ENCODE measurements around the gene MLIP.

The MLIP gene

GRCh38 chr6:54109586-54109985 is 1.7 kb upstream of the MLIP start:
- Histone ChIP-seq H3K4me3 (ENCODE audit: low read length in 2 of 2) (no peak overlapping the region), H3K27ac (ENCODE audit: low read length) (no peak overlapping the region), H3K36me3 (ENCODE audit: control insufficient read depth in 2 of 2, insufficient read depth in 2 of 2, low read length in 2 of 2) (no peaks in the 10 kb centered on the region), H3K4me1 (ENCODE audit: control insufficient read depth, insufficient read depth, low read length) (no peaks in the 10 kb centered on the region), H3K9ac (ENCODE audit: low read length in 2 of 2) (no peak overlapping the region), H3K27me3 (ENCODE audit: control insufficient read depth in 1 of 2, insufficient read depth in 2 of 2, low read length in 2 of 2) (no peaks in the 10 kb centered on the region), H3K9me3 (ENCODE audit: control insufficient read depth in 2 of 2, low read length in 2 of 2) (no peaks in the 10 kb centered on the region)

DNA sequence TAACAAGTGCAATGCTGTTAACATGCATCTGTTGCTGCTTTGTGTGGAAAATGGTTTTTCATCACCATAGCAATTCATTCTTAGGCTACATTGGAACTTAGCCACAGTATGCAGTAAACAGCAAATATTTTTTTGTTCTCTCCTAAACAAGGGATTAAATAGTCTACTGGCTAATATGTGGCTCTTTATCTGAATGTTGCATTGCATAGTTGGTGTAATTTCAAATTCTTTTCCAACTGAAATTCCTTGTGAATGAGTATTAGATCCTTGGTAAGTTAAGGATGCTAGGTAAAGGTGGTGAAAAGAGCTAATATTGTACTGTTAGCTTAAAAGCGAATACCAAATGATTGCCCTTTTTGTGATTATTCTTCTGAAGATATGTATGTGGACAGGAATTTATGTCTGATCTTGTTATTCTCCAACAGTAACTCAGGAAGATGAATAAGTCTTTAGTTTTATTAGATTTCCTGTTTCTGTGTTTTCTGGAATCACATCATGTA is 958 bp downstream of the MLIP start:
- Histone ChIP-seq H3K27me3 (ENCODE audit: control insufficient read depth in 1 of 2, insufficient read depth in 2 of 2, low read length in 2 of 2) (no peaks in the 10 kb centered on the region), H3K36me3 (ENCODE audit: control insufficient read depth in 2 of 2, insufficient read depth in 2 of 2, low read length in 2 of 2) (no peaks in the 10 kb centered on the region), H3K9me3 (ENCODE audit: control insufficient read depth in 2 of 2, low read length in 2 of 2) (no peaks in the 10 kb centered on the region), H3K9ac (ENCODE audit: low read length in 2 of 2) (no peak overlapping the region), H3K27ac (ENCODE audit: low read length) (no peak overlapping the region), H3K4me1 (ENCODE audit: control insufficient read depth, insufficient read depth, low read length) (no peaks in the 10 kb centered on the region), H3K4me3 (ENCODE audit: low read length in 2 of 2) (no peak overlapping the region)

DNA sequence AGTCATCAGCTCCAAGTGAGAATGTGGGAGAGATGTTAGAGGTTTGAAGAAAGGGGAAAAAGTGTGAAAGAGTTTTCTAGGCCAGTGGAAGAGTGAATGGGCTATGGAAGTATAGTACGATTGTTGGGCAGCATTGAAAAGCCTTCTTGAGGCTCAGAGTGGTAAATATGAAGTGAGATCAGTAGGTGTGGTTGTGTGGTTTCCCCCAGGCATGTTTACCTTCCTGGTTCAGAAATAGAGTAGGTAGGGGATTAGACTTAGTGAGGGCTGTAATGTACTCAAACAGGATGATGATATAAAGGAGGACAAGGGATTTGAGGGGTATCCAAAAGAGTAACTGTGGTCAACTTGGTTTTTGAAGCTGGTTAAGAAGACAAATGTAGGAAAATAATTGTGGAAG is 3.7 kb downstream of the MLIP start:
- Histone ChIP-seq H3K9ac (ENCODE audit: low read length in 2 of 2) (no peak overlapping the region), H3K27ac (ENCODE audit: low read length) (no peak overlapping the region), H3K9me3 (ENCODE audit: control insufficient read depth in 2 of 2, low read length in 2 of 2) (no peaks in the 10 kb centered on the region), H3K4me1 (ENCODE audit: control insufficient read depth, insufficient read depth, low read length) (no peaks in the 10 kb centered on the region), H3K27me3 (ENCODE audit: control insufficient read depth in 1 of 2, insufficient read depth in 2 of 2, low read length in 2 of 2) (no peaks in the 10 kb centered on the region), H3K36me3 (ENCODE audit: control insufficient read depth in 2 of 2, insufficient read depth in 2 of 2, low read length in 2 of 2) (no peaks in the 10 kb centered on the region), H3K4me3 (ENCODE audit: low read length in 2 of 2) (no peak overlapping the region)

- no peaks in the 10 kb centered on the region for H3K27me3 ChIP-seq (ENCODE audit: control insufficient read depth in 1 of 2, insufficient read depth in 2 of 2, low read length in 2 of 2)
- no peak overlapping the region for H3K9ac ChIP-seq (ENCODE audit: low read length in 2 of 2)
- no peak overlapping the region for H3K27ac ChIP-seq (ENCODE audit: low read length)
- no peaks in the 10 kb centered on the region for H3K9me3 ChIP-seq (ENCODE audit: control insufficient read depth in 2 of 2, low read length in 2 of 2)
- H3K4me3 ChIP-seq (ENCODE audit: low read length in 2 of 2) = no peak overlapping the region
- H3K36me3 ChIP-seq (ENCODE audit: control insufficient read depth in 2 of 2, insufficient read depth in 2 of 2, low read length in 2 of 2) = no peaks in the 10 kb centered on the region
- H3K4me1 ChIP-seq (ENCODE audit: control insufficient read depth, insufficient read depth, low read length) = no peaks in the 10 kb centered on the region
Measured at GRCh38 chr6:54115966-54116365, 4.7 kb downstream of the MLIP start.

- Histone ChIP-seq H3K4me3 (ENCODE audit: low read length in 2 of 2) (no peak overlapping the region), H3K27ac (ENCODE audit: low read length) (no peak overlapping the region), H3K9ac (ENCODE audit: low read length in 2 of 2) (no peak overlapping the region), H3K27me3 (ENCODE audit: control insufficient read depth in 1 of 2, insufficient read depth in 2 of 2, low read length in 2 of 2) (no peaks in the 10 kb centered on the region), H3K36me3 (ENCODE audit: control insufficient read depth in 2 of 2, insufficient read depth in 2 of 2, low read length in 2 of 2) (no peaks in the 10 kb centered on the region), H3K9me3 (ENCODE audit: control insufficient read depth in 2 of 2, low read length in 2 of 2) (no peaks in the 10 kb centered on the region), H3K4me1 (ENCODE audit: control insufficient read depth, insufficient read depth, low read length) (no peaks in the 10 kb centered on the region)
Measured at GRCh38 chr6:54118117-54118516, 6.9 kb downstream of the MLIP start.

DNA sequence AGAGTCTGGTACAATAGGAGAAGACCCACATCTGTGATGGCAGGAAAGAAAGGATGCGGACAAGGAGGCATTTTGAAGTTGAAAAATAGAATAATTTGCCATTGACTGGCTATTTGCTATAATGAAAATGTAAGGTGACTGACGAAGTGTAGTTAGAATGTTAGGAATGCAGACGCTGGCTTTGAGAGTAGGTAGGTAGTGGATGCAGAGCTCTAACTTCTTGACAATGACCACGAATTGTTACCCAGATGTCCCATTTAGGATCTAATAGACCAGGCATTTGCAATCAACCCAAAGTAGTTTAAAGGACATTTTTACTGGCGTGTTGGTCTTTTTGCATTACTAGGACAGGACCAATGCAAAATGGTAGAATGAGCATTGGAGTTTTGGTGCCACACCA is 14.2 kb downstream of the MLIP start:
- Histone ChIP-seq H3K9ac (ENCODE audit: low read length in 2 of 2) (no peak overlapping the region), H3K4me3 (ENCODE audit: low read length in 2 of 2) (no peak overlapping the region), H3K27me3 (ENCODE audit: control insufficient read depth in 1 of 2, insufficient read depth in 2 of 2, low read length in 2 of 2) (no peaks in the 10 kb centered on the region), H3K4me1 (ENCODE audit: control insufficient read depth, insufficient read depth, low read length) (no peaks in the 10 kb centered on the region), H3K9me3 (ENCODE audit: control insufficient read depth in 2 of 2, low read length in 2 of 2) (no peaks in the 10 kb centered on the region), H3K27ac (ENCODE audit: low read length) (no peak overlapping the region), H3K36me3 (ENCODE audit: control insufficient read depth in 2 of 2, insufficient read depth in 2 of 2, low read length in 2 of 2) (no peaks in the 10 kb centered on the region)

- Histone ChIP-seq H3K4me3 (ENCODE audit: low read length in 2 of 2) (no peak overlapping the region), H3K27ac (ENCODE audit: low read length) (no peak overlapping the region), H3K9me3 (ENCODE audit: control insufficient read depth in 2 of 2, low read length in 2 of 2) (no peaks in the 10 kb centered on the region), H3K9ac (ENCODE audit: low read length in 2 of 2) (no peak overlapping the region), H3K36me3 (ENCODE audit: control insufficient read depth in 2 of 2, insufficient read depth in 2 of 2, low read length in 2 of 2) (no peaks in the 10 kb centered on the region), H3K27me3 (ENCODE audit: control insufficient read depth in 1 of 2, insufficient read depth in 2 of 2, low read length in 2 of 2) (no peaks in the 10 kb centered on the region), H3K4me1 (ENCODE audit: control insufficient read depth, insufficient read depth, low read length) (no peaks in the 10 kb centered on the region)
Measured at GRCh38 chr6:54130179-54130578, 18.9 kb downstream of the MLIP start.

- H3K27ac ChIP-seq (ENCODE audit: low read length) = no peak overlapping the region
- no peaks in the 10 kb centered on the region for H3K4me1 ChIP-seq (ENCODE audit: control insufficient read depth, insufficient read depth, low read length)
- no peak overlapping the region for H3K9ac ChIP-seq (ENCODE audit: low read length in 2 of 2)
Measured at GRCh38 chr6:54132587-54132986, 21.3 kb downstream of the MLIP start.

GRCh38 chr6:54133186-54133585 is 21.9 kb downstream of the MLIP start:
- Histone ChIP-seq H3K27ac (ENCODE audit: low read length) (no peak overlapping the region), H3K4me1 (ENCODE audit: control insufficient read depth, insufficient read depth, low read length) (no peaks in the 10 kb centered on the region), H3K27me3 (ENCODE audit: control insufficient read depth in 1 of 2, insufficient read depth in 2 of 2, low read length in 2 of 2) (no peaks in the 10 kb centered on the region), H3K9ac (ENCODE audit: low read length in 2 of 2) (no peak overlapping the region), H3K9me3 (ENCODE audit: control insufficient read depth in 2 of 2, low read length in 2 of 2) (no peaks in the 10 kb centered on the region), H3K36me3 (ENCODE audit: control insufficient read depth in 2 of 2, insufficient read depth in 2 of 2, low read length in 2 of 2) (no peaks in the 10 kb centered on the region), H3K4me3 (ENCODE audit: low read length in 2 of 2) (no peak overlapping the region)

More at GRCh38 chr6:54132587-54132986, 21.3 kb downstream of the MLIP start:
- Histone ChIP-seq H3K4me3 (ENCODE audit: low read length in 2 of 2) (no peak overlapping the region), H3K27me3 (ENCODE audit: control insufficient read depth in 1 of 2, insufficient read depth in 2 of 2, low read length in 2 of 2) (no peaks in the 10 kb centered on the region), H3K9me3 (ENCODE audit: control insufficient read depth in 2 of 2, low read length in 2 of 2) (no peaks in the 10 kb centered on the region), H3K36me3 (ENCODE audit: control insufficient read depth in 2 of 2, insufficient read depth in 2 of 2, low read length in 2 of 2) (no peaks in the 10 kb centered on the region)

GRCh38 chr6:54134935-54135334 is 23.7 kb downstream of the MLIP start:
- no peaks in the 10 kb centered on the region for H3K9me3 ChIP-seq (ENCODE audit: control insufficient read depth in 2 of 2, low read length in 2 of 2)
- no peaks in the 10 kb centered on the region for H3K4me1 ChIP-seq (ENCODE audit: control insufficient read depth, insufficient read depth, low read length)
- H3K4me3 ChIP-seq (ENCODE audit: low read length in 2 of 2) = no peak overlapping the region
- no peaks in the 10 kb centered on the region for H3K36me3 ChIP-seq (ENCODE audit: control insufficient read depth in 2 of 2, insufficient read depth in 2 of 2, low read length in 2 of 2)
- no peak overlapping the region for H3K9ac ChIP-seq (ENCODE audit: low read length in 2 of 2)
- no peaks in the 10 kb centered on the region for H3K27me3 ChIP-seq (ENCODE audit: control insufficient read depth in 1 of 2, insufficient read depth in 2 of 2, low read length in 2 of 2)
- no peak overlapping the region for H3K27ac ChIP-seq (ENCODE audit: low read length)

DNA sequence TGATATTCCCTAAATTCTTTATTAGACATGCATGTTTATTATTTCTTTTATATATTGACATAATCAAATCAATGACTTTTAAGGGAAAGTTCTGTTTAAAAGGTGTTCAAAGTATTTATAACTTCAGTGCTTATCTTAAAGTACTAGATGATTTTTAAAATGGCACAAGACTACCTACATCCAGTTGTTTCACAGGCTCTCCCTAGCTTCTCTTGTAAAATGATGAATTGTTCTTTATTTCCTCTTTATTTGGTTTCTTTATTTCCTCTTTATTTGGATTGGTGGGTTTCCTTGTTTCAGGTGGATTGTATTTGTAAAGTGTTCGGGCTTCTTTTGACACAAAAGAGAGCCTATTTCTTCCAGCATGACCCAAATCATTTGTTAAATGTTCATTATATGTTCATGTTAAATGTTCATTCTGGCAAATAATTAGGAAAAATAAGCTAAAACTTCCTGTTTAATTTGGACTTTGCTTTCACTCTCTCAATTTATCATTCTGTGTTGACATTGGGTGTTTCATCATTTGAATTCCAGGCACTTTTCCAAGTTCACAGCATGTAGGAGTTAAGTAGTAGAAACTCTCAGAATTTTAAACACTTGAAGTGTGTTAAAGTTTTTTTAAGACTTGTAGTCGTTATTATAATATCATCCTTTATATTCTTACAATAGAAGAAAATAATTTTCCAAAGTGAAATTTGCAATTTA is 24.6 kb downstream of the MLIP start:
- H3K9ac ChIP-seq (ENCODE audit: low read length in 2 of 2) = no peak overlapping the region
- H3K9me3 ChIP-seq (ENCODE audit: control insufficient read depth in 2 of 2, low read length in 2 of 2) = no peaks in the 10 kb centered on the region
- no peaks in the 10 kb centered on the region for H3K36me3 ChIP-seq (ENCODE audit: control insufficient read depth in 2 of 2, insufficient read depth in 2 of 2, low read length in 2 of 2)
- H3K27ac ChIP-seq (ENCODE audit: low read length) = no peak overlapping the region
- no peaks in the 10 kb centered on the region for H3K27me3 ChIP-seq (ENCODE audit: control insufficient read depth in 1 of 2, insufficient read depth in 2 of 2, low read length in 2 of 2)
- H3K4me1 ChIP-seq (ENCODE audit: control insufficient read depth, insufficient read depth, low read length) = no peaks in the 10 kb centered on the region
- H3K4me3 ChIP-seq (ENCODE audit: low read length in 2 of 2) = no peak overlapping the region

Data from stomach smooth muscle (tissue), 2 donors.